ENCODE data around the gene NGEF.

NGEF gene

GRCh38 chr2:233003658-233004555 is 9.1 kb downstream of the NGEF start:
- DNase-seq (ENCODE audit: low read depth) = no peak
- H3K4me3 ChIP-seq (ENCODE audit: low read length) = no peak overlapping the region
- TF ChIP-seq, protein P1, sequence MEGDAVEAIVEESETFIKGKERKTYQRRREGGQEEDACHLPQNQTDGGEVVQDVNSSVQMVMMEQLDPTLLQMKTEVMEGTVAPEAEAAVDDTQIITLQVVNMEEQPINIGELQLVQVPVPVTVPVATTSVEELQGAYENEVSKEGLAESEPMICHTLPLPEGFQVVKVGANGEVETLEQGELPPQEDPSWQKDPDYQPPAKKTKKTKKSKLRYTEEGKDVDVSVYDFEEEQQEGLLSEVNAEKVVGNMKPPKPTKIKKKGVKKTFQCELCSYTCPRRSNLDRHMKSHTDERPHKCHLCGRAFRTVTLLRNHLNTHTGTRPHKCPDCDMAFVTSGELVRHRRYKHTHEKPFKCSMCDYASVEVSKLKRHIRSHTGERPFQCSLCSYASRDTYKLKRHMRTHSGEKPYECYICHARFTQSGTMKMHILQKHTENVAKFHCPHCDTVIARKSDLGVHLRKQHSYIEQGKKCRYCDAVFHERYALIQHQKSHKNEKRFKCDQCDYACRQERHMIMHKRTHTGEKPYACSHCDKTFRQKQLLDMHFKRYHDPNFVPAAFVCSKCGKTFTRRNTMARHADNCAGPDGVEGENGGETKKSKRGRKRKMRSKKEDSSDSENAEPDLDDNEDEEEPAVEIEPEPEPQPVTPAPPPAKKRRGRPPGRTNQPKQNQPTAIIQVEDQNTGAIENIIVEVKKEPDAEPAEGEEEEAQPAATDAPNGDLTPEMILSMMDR (conservative IDR thresholded peaks at IDR 0.05; ENCODE audit: low read depth, low read length) = no peak

- no peak overlapping the region for H3K4me3 ChIP-seq (ENCODE audit: low read length)
- TF ChIP-seq, protein P1 (conservative IDR thresholded peaks at IDR 0.05; ENCODE audit: low read depth, low read length) = no peak
- no peak for DNase-seq (ENCODE audit: low read depth)
These were observed 10.0 kb downstream of the NGEF start for GRCh38 chr2:233002829-233003657.

DNA sequence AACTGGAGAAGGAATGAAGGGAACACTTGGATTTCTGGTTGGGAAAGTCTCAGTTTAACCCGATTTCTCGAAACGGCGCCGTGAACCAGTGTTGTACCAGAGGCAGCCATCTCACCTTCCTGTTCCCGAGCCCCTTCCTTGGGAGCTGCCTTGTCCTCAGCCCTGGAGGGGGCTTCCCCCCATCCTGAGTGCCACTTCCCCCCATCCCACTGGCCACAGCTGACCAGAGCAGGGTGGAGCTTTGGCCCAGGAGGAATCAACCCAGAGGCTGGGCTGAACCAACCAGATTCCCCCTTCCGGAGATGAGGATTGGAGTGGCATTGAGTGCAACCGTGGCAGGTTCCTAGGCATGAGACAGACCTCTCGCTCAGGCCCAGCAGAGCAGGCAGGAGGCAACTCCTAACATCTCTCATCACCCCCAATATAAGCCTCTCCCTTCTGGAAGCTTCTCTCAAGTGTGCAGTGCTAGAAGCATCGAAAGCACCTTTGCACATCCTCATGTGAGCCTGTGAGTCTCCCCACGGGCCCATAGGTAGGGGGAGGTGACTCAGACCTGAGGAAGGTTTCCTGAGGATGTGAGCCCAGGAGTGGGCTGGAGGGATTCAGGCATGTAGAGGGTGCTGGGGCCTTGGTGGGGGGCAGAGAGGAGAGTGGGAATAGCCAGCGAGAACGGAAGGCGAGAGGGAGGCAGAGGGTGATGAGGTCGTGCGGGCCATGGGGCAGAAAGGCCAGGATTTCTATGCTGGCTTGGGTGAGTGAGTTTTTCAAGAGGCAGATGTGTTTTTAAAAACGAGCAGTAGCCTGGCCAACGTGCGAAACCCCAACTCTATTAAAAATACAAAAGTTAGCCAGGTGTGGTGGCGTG is 11.9 kb downstream of the NGEF start:
- DNase-seq (ENCODE audit: low read depth) = no peak
- TF ChIP-seq, protein P1 (conservative IDR thresholded peaks at IDR 0.05; ENCODE audit: low read depth, low read length) = no peak

DNA sequence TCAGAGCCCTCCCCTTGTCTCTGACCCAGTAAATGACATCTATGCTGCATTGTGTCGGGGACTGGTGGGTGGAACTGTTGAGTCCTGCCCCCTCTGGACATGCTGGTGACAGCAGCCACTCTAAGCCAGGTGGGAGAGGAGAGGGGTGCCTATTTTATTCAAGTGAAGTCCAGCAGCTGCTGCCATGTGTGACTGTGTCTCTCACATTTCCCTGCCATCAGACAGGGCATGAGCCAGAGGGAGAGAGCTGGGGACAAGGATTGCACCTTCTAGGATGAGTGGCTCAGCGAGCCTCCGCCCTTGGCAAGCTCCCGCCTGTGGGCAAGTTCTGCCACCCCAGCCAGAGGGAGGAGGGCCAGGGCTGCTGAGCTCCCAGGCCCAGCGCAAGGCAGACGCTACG is 13.7 kb downstream of the NGEF start:
- no peak for DNase-seq (ENCODE audit: low read depth)
- H3K4me3 ChIP-seq (ENCODE audit: low read length) = no peak overlapping the region
- TF ChIP-seq, protein P1 (conservative IDR thresholded peaks at IDR 0.05; ENCODE audit: low read depth, low read length) = no peak

More for the DNA sequence above, 11.9 kb downstream of the NGEF start:
- no peak overlapping the region for H3K4me3 ChIP-seq (ENCODE audit: low read length)

GRCh38 chr2:232998666-232998985 is 14.4 kb downstream of the NGEF start:
- TF ChIP-seq, protein P1 (conservative IDR thresholded peaks at IDR 0.05; ENCODE audit: low read depth, low read length) = no peak
- DNase-seq (ENCODE audit: low read depth) = no peak
- no peak overlapping the region for H3K4me3 ChIP-seq (ENCODE audit: low read length)

DNA sequence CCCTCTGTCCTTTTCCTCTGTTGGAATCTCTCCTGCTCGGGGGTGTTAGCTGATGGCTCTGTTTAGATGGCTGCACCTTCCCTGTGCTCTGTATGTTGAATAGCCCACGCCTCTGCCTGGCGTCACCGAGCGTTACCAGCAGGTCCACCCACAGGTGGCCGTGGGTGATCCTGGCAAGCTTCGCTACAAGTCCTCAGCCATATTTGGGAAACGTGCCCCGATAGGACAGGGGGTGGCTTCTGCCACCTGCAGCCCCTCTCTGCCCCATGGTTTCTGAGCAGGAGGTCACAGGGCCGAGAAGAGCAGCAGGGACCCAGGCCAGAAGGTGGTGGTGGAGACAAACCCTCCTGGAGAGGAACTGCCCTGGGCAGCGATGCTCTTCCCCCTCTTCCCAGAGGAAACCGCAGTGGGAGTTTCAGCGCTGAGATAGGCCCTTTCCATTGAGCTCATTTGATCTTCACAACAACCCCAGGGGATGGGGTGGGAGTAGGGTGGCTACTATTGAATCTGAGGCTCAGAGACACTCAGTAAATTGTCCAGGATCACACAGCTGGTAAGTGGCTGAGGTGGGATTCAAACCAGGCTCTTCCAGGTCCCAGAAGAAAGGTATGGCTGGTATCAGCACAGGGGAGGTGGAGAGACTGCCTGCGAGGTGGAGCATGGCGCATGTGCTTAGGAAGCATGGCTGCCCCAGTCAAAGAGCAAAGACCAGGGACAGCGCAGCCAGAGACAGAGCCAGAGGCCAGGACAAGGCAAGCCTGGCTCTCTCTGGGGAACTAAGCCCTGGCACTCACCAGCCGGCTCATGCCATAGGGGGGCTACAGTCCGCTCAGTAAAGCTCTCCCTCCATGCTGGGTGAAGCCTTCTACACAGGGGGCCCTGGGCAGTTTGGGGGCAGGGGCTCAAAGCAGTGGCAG is 15.0 kb downstream of the NGEF start:
- no peak overlapping the region for H3K4me3 ChIP-seq (ENCODE audit: low read length)
- TF ChIP-seq, protein P1 (conservative IDR thresholded peaks at IDR 0.05; ENCODE audit: low read depth, low read length) = no peak
- no peak for DNase-seq (ENCODE audit: low read depth)
